Left cardiac atrium (tissue), 4 donors: Measurements from ENCODE around the gene MAP2K7. TPM values are rescaled to one million over a fixed set of nuclear protein-coding genes. Genes with fewer than 3 reads are reported as not detected.
A peak's percentile ranks its signal among the peaks of the same experiment; 100 is the strongest.

Source experiments
- ATAC-seq, 2 donors: fragments of 200-7000 bp; cut with Tn5 transposase; one replicate each; pipeline ENCODE4 v1.9.1; 2020; ENCODE audit warnings: mild to moderate bottlenecking in 2 of 2, moderate library complexity in 2 of 2
- DNase-seq: peaks from one replicate; pipeline ENCODE4 v3.0.0-alpha.2; 2020
- intact Hi-C, 2 donors: fragments of 100-400 bp; cut with DNase I; formaldehyde crosslinking; loops; one replicate each; pipeline versions ENCODE4 v1.14.1 to v1.15.1; 2022 to 2023
- total RNA-seq, 2 donors: library from RNA; stranded (reverse); fragmentation: NEBNext Ultra II Directional; extraction: Animal tissue kit (Norgen Biotek cat#: 25700); gene quantifications; one replicate each; pipeline ENCODE4 v1.2.1, GENCODE V29; 2021
- donor health status: DM: no; HTN: yes; CAD: no.
- donor health status: DM: no; HTN: yes; CAD: no; lungs with severe emphysema.
- donor health status: DM: yes; HTN: yes; CAD: no.
- donor health status: Dilated cardiomyopathy.

MAP2K7 gene
- total RNA-seq, 2 donors from 2014 or later, result 24.3 to 25.8 TPM

DNA sequence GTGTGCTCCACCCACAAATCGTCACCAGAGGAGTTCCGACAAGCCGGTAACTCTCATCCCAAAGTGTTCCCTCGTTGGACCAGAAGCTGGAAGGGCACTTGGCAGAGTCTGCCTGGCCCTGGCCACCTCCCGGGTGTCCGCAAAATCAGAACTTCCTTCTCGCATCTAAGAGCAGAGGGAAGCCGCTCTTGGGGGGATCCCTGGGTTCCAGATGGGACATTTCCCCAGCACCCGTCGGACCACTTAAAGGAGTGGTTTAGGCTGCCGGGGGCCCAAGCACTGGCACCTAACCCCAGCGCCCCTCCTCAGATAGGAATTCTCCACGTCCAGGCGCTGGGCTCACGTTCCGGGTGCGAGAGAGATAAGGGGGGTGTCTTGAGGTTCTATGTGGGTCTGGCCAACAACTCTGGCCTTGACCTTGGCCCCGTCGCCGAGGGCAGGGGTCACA is 857 bp upstream of the MAP2K7 start:
- ATAC-seq (no peak), DNase-seq (no peak)
- intact Hi-C loops, result no loop called here

DNA sequence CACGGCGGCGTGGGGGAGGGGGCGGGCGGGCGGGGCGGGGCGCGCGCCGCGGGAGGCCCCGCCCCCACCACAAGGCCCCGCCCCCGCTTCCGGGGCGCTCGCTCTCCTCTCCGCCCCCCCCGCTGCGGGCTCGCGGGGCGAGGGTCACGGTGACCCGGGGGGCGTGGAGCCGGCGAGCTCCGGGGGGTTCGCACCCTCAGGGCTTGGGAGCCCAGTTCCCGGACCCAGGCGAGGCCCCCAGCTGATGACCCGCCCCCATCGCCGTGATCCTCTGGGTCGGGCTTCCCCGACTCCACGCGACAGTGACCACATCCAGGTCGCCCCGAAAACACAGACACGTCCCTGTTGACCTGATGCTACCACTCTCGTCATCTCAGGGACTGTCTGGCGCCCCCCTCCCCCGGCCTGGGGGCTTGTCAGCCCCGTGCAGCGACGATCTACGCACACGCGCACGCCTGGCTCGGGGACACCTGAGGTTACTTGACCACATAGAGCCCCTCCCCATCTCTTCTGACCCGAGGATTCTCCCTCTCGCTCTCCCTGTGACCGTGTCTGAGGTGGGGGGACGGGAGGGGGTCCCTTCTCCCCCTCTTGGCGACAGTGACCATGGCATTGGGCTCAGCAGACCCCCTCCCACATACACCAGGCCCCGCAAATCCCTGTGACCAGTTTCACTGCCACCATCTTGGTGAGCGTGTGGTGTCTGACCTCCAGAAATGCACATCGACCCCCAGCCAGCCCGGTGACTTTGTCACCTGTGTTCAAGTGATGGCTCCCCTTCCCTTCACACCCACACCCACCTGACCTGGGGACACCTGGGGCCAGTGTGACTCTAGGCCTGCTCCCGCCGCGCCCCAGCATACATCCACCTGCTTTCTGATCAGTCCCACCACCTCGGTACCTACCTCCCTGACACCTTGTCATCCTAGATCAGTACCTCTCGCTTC is 670 bp downstream of the MAP2K7 start:
- DNase-seq (peak; percentile 64), ATAC-seq (peak; percentile 56 to 60)
- intact Hi-C loops, result no loop called here

DNA sequence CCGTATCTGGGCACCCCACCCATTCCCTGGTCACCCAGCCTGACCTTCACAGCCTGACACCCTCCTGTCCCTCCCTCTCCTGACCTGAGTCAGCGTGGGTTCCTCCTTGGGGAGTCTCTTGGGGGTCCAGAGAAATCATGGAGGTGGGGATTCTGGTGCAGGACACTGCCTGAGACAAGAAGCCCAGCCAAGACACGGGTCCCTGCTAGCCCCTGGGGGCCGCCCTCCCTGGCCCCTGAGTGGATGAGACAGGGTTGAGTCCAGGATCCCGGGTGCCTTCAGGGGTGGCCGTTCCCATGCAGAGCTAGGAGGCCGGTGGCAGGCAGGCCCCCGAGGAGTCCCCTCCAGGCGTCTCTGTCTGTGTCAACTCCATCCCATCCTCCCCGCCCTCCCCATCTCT is 1.6 kb downstream of the MAP2K7 start:
- DNase-seq (no peak), ATAC-seq (no peak)
- intact Hi-C loops, result no loop called here

GRCh38 chr19:7905859-7906258 is 2.2 kb downstream of the MAP2K7 start:
- DNase-seq (no peak), ATAC-seq (no peak)
- intact Hi-C loops, result no loop called here

- ATAC-seq, result no peak
- intact Hi-C loops, result no loop called here
- no peak for DNase-seq
Measured at GRCh38 chr19:7907122-7907521, 3.4 kb downstream of the MAP2K7 start.

- intact Hi-C loops, result no loop called here
- no peak for ATAC-seq
- no peak for DNase-seq
Measured at GRCh38 chr19:7907544-7907943, 3.9 kb downstream of the MAP2K7 start.

DNA sequence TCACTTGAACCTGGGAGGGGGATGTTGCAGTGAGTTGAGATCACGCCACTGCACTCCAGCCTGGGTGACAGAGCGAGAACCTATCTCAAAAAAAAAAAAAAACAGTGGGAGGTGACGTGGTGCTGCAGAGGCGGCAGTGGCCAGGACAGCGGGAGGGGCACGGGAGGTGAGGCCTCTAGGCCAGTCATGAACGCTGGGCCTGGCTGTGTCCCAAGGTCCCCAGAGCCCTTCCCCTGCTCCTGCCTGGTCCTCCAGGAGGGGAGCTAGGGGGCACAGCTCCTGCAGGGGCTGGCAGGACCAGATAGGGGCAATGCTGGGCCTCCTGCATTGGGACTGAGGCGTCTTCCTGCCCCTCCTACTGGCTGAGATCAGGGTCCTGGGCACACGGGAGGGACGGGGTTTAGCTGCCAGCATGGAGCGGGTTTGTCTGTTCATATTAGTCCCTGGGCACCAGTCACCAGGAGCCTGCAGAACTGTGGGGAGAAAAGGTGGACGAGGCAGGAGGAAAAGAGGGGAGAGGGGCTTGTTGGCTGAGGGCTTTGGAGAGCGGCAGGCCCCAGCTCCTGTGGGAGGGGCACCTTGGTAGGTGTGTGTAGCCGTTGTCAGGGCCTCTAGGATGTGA is 4.5 kb downstream of the MAP2K7 start:
- DNase-seq (no peak), ATAC-seq (no peak)
- intact Hi-C loops, result no loop called here

DNA sequence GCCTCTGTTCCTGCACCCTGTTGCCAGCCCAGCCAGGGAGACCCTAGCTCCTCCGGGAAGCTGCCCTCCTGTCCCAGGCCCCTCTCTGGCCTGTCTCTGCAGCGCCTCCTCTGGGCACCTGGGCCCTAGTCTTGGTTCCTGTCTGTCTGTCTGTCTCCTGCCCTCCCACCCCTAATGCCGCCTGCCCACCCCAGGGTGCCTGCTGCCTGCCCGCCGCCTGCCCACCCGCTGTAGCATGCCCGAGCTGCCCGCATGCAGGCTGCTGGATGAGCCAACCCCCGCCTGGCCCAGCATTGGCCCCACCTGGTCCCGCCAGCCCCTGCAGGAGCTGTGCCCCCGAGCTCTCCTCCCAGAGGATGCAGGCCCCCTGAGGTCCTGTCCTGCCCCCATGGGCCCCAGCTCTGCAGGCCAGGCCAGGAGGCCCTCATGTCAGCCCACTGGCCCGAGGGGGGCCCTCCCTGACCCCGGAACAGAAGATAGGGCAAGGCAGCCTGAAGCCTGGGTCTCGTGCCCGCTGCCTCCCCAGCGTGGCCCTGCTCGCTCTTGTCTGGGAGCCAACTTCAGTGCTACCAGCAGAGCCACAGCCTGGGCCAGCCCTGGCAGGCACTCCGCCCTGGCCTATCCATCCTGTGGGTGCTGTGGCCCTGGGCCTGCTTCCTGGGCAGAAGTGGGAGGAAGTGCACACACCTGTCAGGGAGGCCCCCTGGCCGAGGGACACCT is 5.2 kb downstream of the MAP2K7 start:
- no peak for ATAC-seq
- no peak for DNase-seq
- intact Hi-C loops, result no loop called here

GRCh38 chr19:7909471-7910067 is 5.9 kb downstream of the MAP2K7 start:
- DNase-seq (no peak), ATAC-seq (no peak)
- intact Hi-C loops, result no loop called here

- no peak for ATAC-seq
- intact Hi-C loops, result no loop called here
- no peak for DNase-seq
Measured at GRCh38 chr19:7910321-7911161, 6.9 kb downstream of the MAP2K7 start.

DNA sequence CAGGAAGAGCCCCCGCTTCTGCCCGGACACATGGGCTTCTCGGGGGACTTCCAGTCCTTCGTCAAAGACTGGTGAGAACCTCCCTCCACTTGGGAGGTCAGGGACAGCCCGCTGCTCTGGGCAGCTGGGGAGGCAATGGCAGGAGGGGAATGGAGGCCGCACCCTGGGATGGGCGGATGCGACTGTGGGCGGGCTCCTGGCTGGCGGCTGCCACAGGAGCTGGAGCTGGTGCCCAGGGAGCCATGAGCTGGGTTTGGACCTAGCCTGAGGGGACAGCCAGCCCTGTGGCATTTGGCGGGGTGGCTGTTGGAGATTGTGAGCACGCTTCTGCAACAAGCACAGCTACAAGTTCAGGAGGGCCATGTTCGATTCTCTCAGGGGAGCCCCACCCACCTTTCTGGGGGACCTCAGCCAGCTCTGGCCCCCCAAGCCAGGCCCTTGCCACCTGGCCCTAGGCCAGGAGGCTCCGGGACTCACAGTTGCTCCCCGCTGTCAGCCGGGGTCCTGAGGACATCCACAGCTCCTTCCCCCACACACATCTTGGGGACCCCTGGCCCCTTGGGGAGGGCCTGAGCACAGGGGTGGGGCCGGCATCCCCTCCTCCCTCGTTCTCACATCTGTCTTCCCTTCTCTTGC is 7.9 kb downstream of the MAP2K7 start:
- DNase-seq (no peak), ATAC-seq (no peak)
- intact Hi-C loops, result no loop called here

- DNase-seq, result no peak
Measured at GRCh38 chr19:7912144-7912696, 8.5 kb downstream of the MAP2K7 start.

DNA sequence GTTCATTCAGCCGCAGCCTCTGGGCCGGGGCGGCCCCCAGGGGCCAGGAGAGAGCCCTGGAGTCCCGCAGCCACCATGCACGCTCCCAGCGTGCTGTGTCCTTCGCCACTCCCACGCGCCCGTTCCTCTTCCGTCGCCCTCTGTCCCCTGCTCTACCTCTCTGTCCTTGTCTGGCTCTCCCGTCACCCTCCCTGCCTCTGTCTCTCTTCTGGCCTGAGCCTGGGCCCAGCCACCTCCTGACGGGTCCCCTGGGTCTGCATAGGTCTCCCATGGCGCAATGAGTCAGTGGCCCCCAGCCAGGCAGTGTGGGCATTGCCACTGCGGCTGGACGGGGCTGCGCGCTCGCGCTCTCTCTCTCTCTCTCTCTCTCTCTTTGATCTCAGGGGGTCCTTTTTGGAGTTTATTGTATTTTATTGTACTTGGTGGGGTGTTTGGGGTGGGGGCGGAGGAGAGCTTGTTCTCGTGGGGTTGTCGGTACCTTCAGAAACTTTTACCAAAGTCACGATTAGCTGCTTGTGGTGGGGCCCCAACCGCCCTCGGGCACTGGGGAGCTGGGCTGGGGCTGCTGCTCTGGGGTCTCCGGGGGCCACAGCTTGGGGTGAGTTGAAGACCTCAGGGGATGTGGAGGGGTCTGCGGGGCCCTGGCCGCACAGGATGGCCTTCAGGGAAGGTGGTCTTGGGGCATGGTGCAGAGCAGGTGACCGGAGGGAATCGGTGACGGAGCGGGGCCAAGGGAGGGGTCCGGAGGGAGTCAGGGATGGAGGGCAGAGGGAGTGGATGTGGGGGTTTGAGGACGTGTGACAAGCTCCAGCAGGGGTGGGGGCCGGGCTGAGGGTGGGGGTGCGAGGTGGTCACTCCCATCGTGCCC is 9.3 kb downstream of the MAP2K7 start:
- ATAC-seq (no peak), DNase-seq (no peak)
- intact Hi-C loops, result no loop called here

More at GRCh38 chr19:7912144-7912696, 8.5 kb downstream of the MAP2K7 start:
- intact Hi-C loops, result no loop called here
- ATAC-seq, result no peak

- DNase-seq (no peak), ATAC-seq (no peak)
- intact Hi-C loops, result no loop called here
Measured at GRCh38 chr19:7913652-7914051, 10.0 kb downstream of the MAP2K7 start.

- no peak for DNase-seq
- intact Hi-C loops, result no loop called here
- no peak for ATAC-seq
Measured at GRCh38 chr19:7914099-7914498, 10.4 kb downstream of the MAP2K7 start.

DNA sequence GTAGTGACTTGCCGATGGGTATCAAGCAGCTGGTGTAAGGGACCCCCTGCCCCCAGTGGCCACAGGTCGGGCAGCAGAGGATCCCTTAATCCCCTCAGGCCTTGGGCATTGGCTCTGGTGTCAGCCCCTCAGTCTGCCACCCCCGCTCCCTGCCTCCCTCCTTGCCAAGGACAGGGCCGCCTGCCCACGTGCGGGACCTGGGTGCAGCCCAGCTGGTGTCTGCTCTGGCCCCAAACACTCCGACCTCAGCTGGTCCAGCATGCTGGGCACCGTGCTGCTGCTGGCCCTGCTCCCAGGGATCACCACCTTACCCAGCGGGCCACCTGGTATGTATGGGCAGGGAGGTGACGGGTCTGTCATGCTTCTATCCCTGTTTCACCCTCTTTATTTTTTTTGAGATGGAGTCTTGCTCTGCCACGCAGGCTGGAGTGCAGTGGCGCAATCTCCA is 10.9 kb downstream of the MAP2K7 start, which contains the start of gene TGFBR3L:
Gene TGFBR3L (plus strand): TSS at position 233 of the 448 bp plus-strand sequence.
- intact Hi-C loops, result no loop called here
- DNase-seq (no peak), ATAC-seq (no peak)
